SU-DHL-6 (cell line): ENCODE data around the gene CPSF4L.

Experiments used
- H2AFZ ChIP-seq: fragments of 200-600 bp; sonication (generic); 2 replicates; pipeline ENCODE4 v1.6.1; 2014; ENCODE audit warnings: low read depth, mild to moderate bottlenecking, moderate library complexity, mixed read lengths, antibody characterized with exemption, low read length; ENCODE audit not compliant: severe bottlenecking
- H3F3A ChIP-seq: fragments of 200-600 bp; shearing (Covaris generic); 2 replicates; pipeline ENCODE4 v1.6.0; 2016; ENCODE audit warnings: antibody characterized with exemption, mild to moderate bottlenecking; ENCODE audit not compliant: insufficient read depth
- H3K27ac ChIP-seq: fragments of 200-600 bp; sonication (generic); 2 replicates; pipeline ENCODE4 v1.5.1; 2016; ENCODE audit warnings: low read depth, mild to moderate bottlenecking, low read length, moderate library complexity, mixed read lengths
- H3K27me3 ChIP-seq: fragments of 200-600 bp; sonication (generic), shearing (Covaris generic); 2 replicates; pipeline ENCODE4 v1.6.0; 2014; ENCODE audit warnings: mild to moderate bottlenecking, low read length
- H3K36me3 ChIP-seq: fragments of 200-600 bp; sonication (generic); 2 replicates; pipeline ENCODE4 v1.6.1; 2014; ENCODE audit warnings: mild to moderate bottlenecking, low read length, mixed read lengths
- H3K4me2 ChIP-seq: fragments of 300-600, 200-600 bp; shearing (Covaris generic), sonication (generic); 2 replicates; pipeline ENCODE4 v1.6.0; 2014; ENCODE audit warnings: low read length, low read depth, mild to moderate bottlenecking; ENCODE audit not compliant: poor library complexity, severe bottlenecking
- H3K4me3 ChIP-seq: fragments of 200-600 bp; sonication (generic); 2 replicates; pipeline ENCODE4 v1.5.1; 2014; ENCODE audit warnings: antibody characterized with exemption, low read length, mild to moderate bottlenecking, mixed read lengths; ENCODE audit not compliant: insufficient read depth, poor library complexity, severe bottlenecking
- H3K79me2 ChIP-seq: fragments of 200-600 bp; sonication (generic); 2 replicates; pipeline ENCODE4 v1.6.1; 2014; ENCODE audit warnings: mild to moderate bottlenecking, low read length, moderate library complexity; ENCODE audit not compliant: insufficient read depth
- H3K9ac ChIP-seq: fragments of 200-600 bp; sonication (generic); 2 replicates; pipeline ENCODE4 v1.7.0; 2014; ENCODE audit warnings: mild to moderate bottlenecking, low read length
- H3K9me2 ChIP-seq: fragments of 200-600 bp; sonication (generic); replicated peaks from 2 replicates; pipeline ENCODE4 v1.6.1; 2014; ENCODE audit warnings: low read length; ENCODE audit not compliant: insufficient read depth
- H3K9me3 ChIP-seq: fragments of 200-600 bp; sonication (generic); 2 replicates; pipeline ENCODE4 v1.6.1; 2014; ENCODE audit warnings: low read length, mixed read lengths; ENCODE audit not compliant: insufficient read depth
- H4K20me1 ChIP-seq: fragments of 200-600 bp; sonication (generic); 2 replicates; pipeline ENCODE4 v1.6.1; 2014; ENCODE audit warnings: low read depth, mild to moderate bottlenecking, antibody characterized with exemption, low read length, moderate library complexity, mixed read lengths
- CTCF ChIP-seq: fragments of 200-600 bp; sonication (generic); IDR thresholded peaks from one replicate; pipeline ENCODE4 v1.5.1; 2017; ENCODE audit warnings: antibody characterized with exemption, mild to moderate bottlenecking, low read length, moderate library complexity; ENCODE audit not compliant: insufficient read depth, poor library complexity, severe bottlenecking
- EZH2phosphoT487 ChIP-seq: fragments of 200-600 bp; sonication (generic), shearing (Covaris generic); conservative IDR thresholded peaks from 2 replicates; pipeline ENCODE4 v1.6.1; 2018; ENCODE audit warnings: mild to moderate bottlenecking, antibody characterized with exemption, low read length, moderate library complexity, mixed read lengths

Gene CPSF4L

GRCh38 chr17:73199751-73200317, 61.8 kb downstream of the CPSF4L start:
- Histone ChIP-seq H2AFZ (no peak overlapping the region), H3K9ac (no peak overlapping the region), H4K20me1 (no peaks in the 10 kb centered on the region), H3K36me3 (no peaks in the 10 kb centered on the region; the same call in none of the 2 replicates), H3K4me2 (no peak overlapping the region), H3K79me2 (no peaks in the 10 kb centered on the region), H3K9me3 (no peaks in the 10 kb centered on the region), H3K9me2 (no peaks in the 10 kb centered on the region), H3F3A (peaks cover 3% of the 10 kb centered on the region; the same call in 1 of the 2 replicates), H3K4me3 (no peak overlapping the region), H3K27ac (no peak overlapping the region), H3K27me3 (no peaks in the 10 kb centered on the region)
- TF ChIP-seq CTCF (no peak), EZH2phosphoT487 (no peak)

- no peak overlapping the region for H3K9ac ChIP-seq
- no peak overlapping the region for H2AFZ ChIP-seq
- H3K9me2 ChIP-seq: no peaks in the 10 kb centered on the region
- H3F3A ChIP-seq: peaks cover 5% of the 10 kb centered on the region; the same call in 1 of the 2 replicates
- TF ChIP-seq CTCF (no peak), EZH2phosphoT487 (no peak)
- no peaks in the 10 kb centered on the region for H3K79me2 ChIP-seq
- H3K36me3 ChIP-seq: no peaks in the 10 kb centered on the region; the same call in none of the 2 replicates
- no peak overlapping the region for H3K27ac ChIP-seq
- H3K4me3 ChIP-seq: no peak overlapping the region
- H3K9me3 ChIP-seq: no peaks in the 10 kb centered on the region
- H4K20me1 ChIP-seq: no peaks in the 10 kb centered on the region
- H3K4me2 ChIP-seq: no peak overlapping the region
- no peaks in the 10 kb centered on the region for H3K27me3 ChIP-seq
These were observed 62.8 kb downstream of the CPSF4L start for GRCh38 chr17:73198930-73199260.
